Esophagus (tissue), 2 donors: ENCODE measurements around the gene ERP44. TPM values are rescaled to one million over a fixed set of nuclear protein-coding genes. Genes with fewer than 3 reads are reported as not detected.
"Not testable (repeated sequence)": the region's sequence is repeated elsewhere in the genome, so short reads cannot be mapped to it uniquely, and the experiment has no call there.

ENCODE experiments used
- H3K27ac ChIP-seq, 2 donors: one replicate each; pipeline ENCODE4 v1.5.1; 2013; ENCODE audit warnings: low read depth in 2 of 2, mild to moderate bottlenecking in 2 of 2, inconsistent platforms in 1 of 2, low read length in 1 of 2, moderate library complexity in 1 of 2
- H3K27me3 ChIP-seq, 2 donors: one replicate each; pipeline ENCODE4 v1.6.1; 2013; ENCODE audit warnings: low read length in 2 of 2, control low read depth in 1 of 2, mild to moderate bottlenecking in 1 of 2; ENCODE audit not compliant: insufficient read depth in 2 of 2, control insufficient read depth in 1 of 2
- H3K36me3 ChIP-seq, 2 donors: one replicate each; pipeline ENCODE4 v1.6.1; 2013; ENCODE audit warnings: low read length in 1 of 2; ENCODE audit not compliant: control insufficient read depth in 2 of 2, insufficient read depth in 2 of 2
- H3K4me1 ChIP-seq, 2 donors: one replicate each; pipeline ENCODE4 v1.6.1; 2013; ENCODE audit warnings: low read length in 1 of 2; ENCODE audit not compliant: control insufficient read depth in 2 of 2, insufficient read depth in 2 of 2
- H3K4me3 ChIP-seq, 2 donors: one replicate each; pipeline ENCODE4 v1.5.1; 2013; ENCODE audit warnings: low read length in 2 of 2, mild to moderate bottlenecking in 2 of 2, low read depth in 1 of 2, moderate library complexity in 1 of 2
- H3K9me3 ChIP-seq, 2 donors: one replicate each; pipeline ENCODE4 v1.6.1; 2013; ENCODE audit warnings: mild to moderate bottlenecking in 2 of 2, low read depth in 1 of 2, low read length in 1 of 2, moderate library complexity in 1 of 2; ENCODE audit not compliant: control insufficient read depth in 2 of 2, insufficient read depth in 1 of 2
- WGBS, 2 donors: extraction: QIAGEN DNeasy Blood & Tissue Kit; methylation state at CpG; one replicate each; pipeline ENCODE4 v1.1.7; 2013; 5-methylcytosine and 5-hydroxymethylcytosine counted together
- polyA plus RNA-seq, 2 donors: library from polyadenylated mRNA; stranded (reverse); fragments of 200-250 nt; gene quantifications; one replicate each; pipeline ENCODE4 v1.2.3, GENCODE V29; 2013
- donor health status: healthy with polysubstance abuse.
- donor health status: Bipolar disorder and iron deficiency.

ERP44 gene
- polyA plus RNA-seq, 2 donors = 14.3 to 16.3 TPM

- H3K4me3 ChIP-seq, H3K9me3 ChIP-seq, H3K27me3 ChIP-seq, H3K27ac ChIP-seq, H3K4me1 ChIP-seq, H3K36me3 ChIP-seq: not testable (repeated sequence)
- 85 to 91% methylated on average over 1 of the region's 1 CpG for WGBS, 2 donors
Observed at GRCh38 chr9:100062683-100063082, 36.1 kb downstream of the ERP44 start.

GRCh38 chr9:100058699-100059579 is 39.9 kb downstream of the ERP44 start:
- Histone ChIP-seq H3K27ac (no peak overlapping the region), H3K4me3 (no peak overlapping the region), H3K4me1 (no peaks in the 10 kb centered on the region), H3K36me3 (no peaks in the 10 kb centered on the region), H3K27me3 (no peaks in the 10 kb centered on the region), H3K9me3 (no peaks in the 10 kb centered on the region)
- WGBS, 2 donors = 90 to 95% methylated on average over 4 of the region's 4 CpGs

- H3K4me3 ChIP-seq = no peak overlapping the region
Observed at GRCh38 chr9:100057624-100058023, 41.2 kb downstream of the ERP44 start.

GRCh38 chr9:100056561-100056960 is 42.2 kb downstream of the ERP44 start:
- H3K27me3 ChIP-seq = no peaks in the 10 kb centered on the region
- H3K36me3 ChIP-seq = no peaks in the 10 kb centered on the region
- no peak overlapping the region for H3K27ac ChIP-seq
- 88 to 96% methylated on average over 2 of the region's 2 CpGs for WGBS, 2 donors
- no peak overlapping the region for H3K4me3 ChIP-seq
- H3K9me3 ChIP-seq = no peaks in the 10 kb centered on the region
- no peaks in the 10 kb centered on the region for H3K4me1 ChIP-seq

More at GRCh38 chr9:100057624-100058023, 41.2 kb downstream of the ERP44 start:
- Histone ChIP-seq H3K36me3 (no peaks in the 10 kb centered on the region), H3K27ac (no peak overlapping the region), H3K27me3 (no peaks in the 10 kb centered on the region), H3K4me1 (no peaks in the 10 kb centered on the region), H3K9me3 (no peaks in the 10 kb centered on the region)

GRCh38 chr9:100052375-100052774 is 46.4 kb downstream of the ERP44 start:
- Histone ChIP-seq H3K27me3 (no peaks in the 10 kb centered on the region), H3K4me1 (no peaks in the 10 kb centered on the region), H3K36me3 (no peaks in the 10 kb centered on the region), H3K9me3 (no peaks in the 10 kb centered on the region), H3K4me3 (no peak overlapping the region), H3K27ac (no peak overlapping the region)
- WGBS, 2 donors = 75 to 87% methylated on average over 6 of the region's 6 CpGs

- Histone ChIP-seq H3K9me3 (no peaks in the 10 kb centered on the region), H3K36me3 (no peaks in the 10 kb centered on the region), H3K27ac (no peak overlapping the region), H3K27me3 (no peaks in the 10 kb centered on the region), H3K4me3 (no peak overlapping the region), H3K4me1 (no peaks in the 10 kb centered on the region)
- WGBS, 2 donors = 69 to 79% methylated on average over 1 of the region's 1 CpG
Observed at GRCh38 chr9:100049551-100049950, 49.2 kb downstream of the ERP44 start.

GRCh38 chr9:100038472-100038871 is 60.3 kb downstream of the ERP44 start:
- 96 to 98% methylated on average over 1 of the region's 1 CpG for WGBS, 2 donors
- Histone ChIP-seq H3K4me1 (no peaks in the 10 kb centered on the region), H3K27ac (no peak overlapping the region), H3K4me3 (no peak overlapping the region), H3K27me3 (no peaks in the 10 kb centered on the region), H3K9me3 (no peaks in the 10 kb centered on the region), H3K36me3 (peaks cover 4 to 6% of the 10 kb centered on the region in 2 donors)

- H3K4me3 ChIP-seq = no peak overlapping the region
- H3K36me3 ChIP-seq = peaks cover 4 to 6% of the 10 kb centered on the region in 2 donors
- H3K27me3 ChIP-seq = no peaks in the 10 kb centered on the region
- 88 to 94% methylated on average over 3 of the region's 3 CpGs for WGBS, 2 donors
- H3K9me3 ChIP-seq = no peaks in the 10 kb centered on the region
- H3K4me1 ChIP-seq = no peaks in the 10 kb centered on the region
- no peak overlapping the region for H3K27ac ChIP-seq
Observed at GRCh38 chr9:100033877-100034551, 64.8 kb downstream of the ERP44 start.

- WGBS, 2 donors = 73 to 83% methylated on average over 2 of the region's 2 CpGs
Observed at GRCh38 chr9:100030548-100030947, 68.3 kb downstream of the ERP44 start.

More at GRCh38 chr9:100030548-100030947, 68.3 kb downstream of the ERP44 start:
- Histone ChIP-seq H3K27ac (no peak overlapping the region), H3K4me3 (no peak overlapping the region), H3K36me3 (no peaks in the 10 kb centered on the region), H3K9me3 (no peaks in the 10 kb centered on the region), H3K4me1 (no peaks in the 10 kb centered on the region), H3K27me3 (no peaks in the 10 kb centered on the region)
